Panc1 (cell line): ENCODE data around the gene KIF25. TPM values are rescaled to one million over a fixed set of nuclear protein-coding genes. Genes with fewer than 3 reads are reported as not detected.

Source experiments
- ATAC-seq: fragments of 200-7000 bp; cut with Tn5 transposase; 2 replicates; pipeline ENCODE4 v1.9.1; 2020; ENCODE audit warnings: mild to moderate bottlenecking, moderate library complexity
- BruUV-seq: library from RNA; stranded (reverse); fragments of 400-500 nt; replicated peaks from 2 replicates; lab custom pipeline; 2021; lab: Mats Ljungman, UMichigan
- CTCF ChIA-PET: fragments of 300-600 bp; sonication (Branson Sonifier 250); formaldehyde crosslinking; loops from one replicate; lab custom pipeline; 2022; ENCODE audit warnings: antibody characterized with exemption; lab: Charles Lee
- POLR2A ChIA-PET: fragments of 300-600 bp; sonication (Branson Sonifier 250); formaldehyde crosslinking; loops from one replicate; lab custom pipeline; 2022; ENCODE audit warnings: antibody characterized with exemption; lab: Charles Lee
- DNase-seq: peaks from one replicate; pipeline ENCODE4 v3.0.0-alpha.2; 2010; ENCODE audit warnings: low read depth, low spot score
- H3K27ac ChIP-seq: 2 replicates; pipeline ENCODE4 v1.5.1; 2011; ENCODE audit warnings: mild to moderate bottlenecking, low read length, inconsistent platforms
- H3K27me3 ChIP-seq: fragments of 200-500 bp; sonication (Bioruptor generic); 2 replicates; pipeline ENCODE4 v1.6.0; 2014; ENCODE audit warnings: low read length, inconsistent platforms; ENCODE audit not compliant: control insufficient read depth, insufficient read depth
- H3K36me3 ChIP-seq: fragments of 200-500 bp; sonication (Bioruptor generic); 2 replicates; pipeline ENCODE4 v1.5.1; 2014; ENCODE audit warnings: inconsistent platforms, mild to moderate bottlenecking, low read length, moderate library complexity; ENCODE audit not compliant: control insufficient read depth, insufficient read depth
- H3K4me1 ChIP-seq: 2 replicates; pipeline ENCODE4 v1.5.1; 2011; ENCODE audit warnings: inconsistent platforms, mild to moderate bottlenecking, low read length, moderate library complexity; ENCODE audit not compliant: control insufficient read depth, insufficient read depth
- H3K4me3 ChIP-seq, 2 experiments: 2 replicates each; pipeline ENCODE4 v1.5.1; 2011 to 2012; ENCODE audit warnings: low read depth in 2 of 2, low read length in 2 of 2, mild to moderate bottlenecking in 2 of 2, inconsistent platforms in 1 of 2, moderate library complexity in 1 of 2
- H3K9me3 ChIP-seq: fragments of 200-500 bp; sonication (Bioruptor generic); 2 replicates; pipeline ENCODE4 v1.5.1; 2014; ENCODE audit warnings: low read depth, mild to moderate bottlenecking, inconsistent platforms, low read length, moderate library complexity; ENCODE audit not compliant: control insufficient read depth, insufficient read depth
- POLR2AphosphoS5 ChIP-seq: IDR thresholded peaks from 2 replicates; pipeline ENCODE4 v1.6.1; 2012; ENCODE audit warnings: mild to moderate bottlenecking, low read depth, low read length, moderate library complexity
- SIN3A ChIP-seq: IDR thresholded peaks from 2 replicates; pipeline ENCODE4 v1.6.1; 2012; ENCODE audit warnings: low read depth, mild to moderate bottlenecking, low read length, moderate library complexity, borderline replicate concordance; ENCODE audit not compliant: insufficient read depth
- TCF7L2 ChIP-seq: IDR thresholded peaks from 2 replicates; pipeline ENCODE4 v1.6.1; 2011; ENCODE audit warnings: mild to moderate bottlenecking, low read depth, low read length, inconsistent platforms
- in situ Hi-C: cut with HindIII; loops from 2 replicates; pipeline ENCODE4 v1.10.0; 2016; ENCODE audit warnings: low sequenced_read_pairs, low pct_unique_long_range_greater_than_20kb
- intact Hi-C: fragments of 100-400 bp; cut with micrococcal nuclease; formaldehyde crosslinking; loops from one replicate; pipeline ENCODE4 v1.10.0; 2022; ENCODE audit not compliant: unreplicated experiment
- total RNA-seq: library from RNA; stranded (reverse); gene quantifications from one replicate; pipeline ENCODE4 v1.2.1, GENCODE V29; 2021; ENCODE audit not compliant: unreplicated experiment
- TF ChIP-seq, protein P1 (sequence below): fragments of 450-650 bp; IDR thresholded peaks from 2 replicates; pipeline ENCODE4 v1.5.1; 2017; ENCODE audit warnings: mild to moderate bottlenecking
- TF ChIP-seq, protein P2 (sequence below), 2 experiments: IDR thresholded peaks; 2 replicates each; pipeline ENCODE4 v1.6.1; 2011 to 2012; ENCODE audit warnings: low read depth in 2 of 2, control low read depth in 1 of 2, low read length in 1 of 2, mild to moderate bottlenecking in 1 of 2, moderate library complexity in 1 of 2; ENCODE audit not compliant: insufficient read depth in 1 of 2

Gene KIF25
- total RNA-seq, 1 experiment from 2014 or later = 0.44 TPM

DNA sequence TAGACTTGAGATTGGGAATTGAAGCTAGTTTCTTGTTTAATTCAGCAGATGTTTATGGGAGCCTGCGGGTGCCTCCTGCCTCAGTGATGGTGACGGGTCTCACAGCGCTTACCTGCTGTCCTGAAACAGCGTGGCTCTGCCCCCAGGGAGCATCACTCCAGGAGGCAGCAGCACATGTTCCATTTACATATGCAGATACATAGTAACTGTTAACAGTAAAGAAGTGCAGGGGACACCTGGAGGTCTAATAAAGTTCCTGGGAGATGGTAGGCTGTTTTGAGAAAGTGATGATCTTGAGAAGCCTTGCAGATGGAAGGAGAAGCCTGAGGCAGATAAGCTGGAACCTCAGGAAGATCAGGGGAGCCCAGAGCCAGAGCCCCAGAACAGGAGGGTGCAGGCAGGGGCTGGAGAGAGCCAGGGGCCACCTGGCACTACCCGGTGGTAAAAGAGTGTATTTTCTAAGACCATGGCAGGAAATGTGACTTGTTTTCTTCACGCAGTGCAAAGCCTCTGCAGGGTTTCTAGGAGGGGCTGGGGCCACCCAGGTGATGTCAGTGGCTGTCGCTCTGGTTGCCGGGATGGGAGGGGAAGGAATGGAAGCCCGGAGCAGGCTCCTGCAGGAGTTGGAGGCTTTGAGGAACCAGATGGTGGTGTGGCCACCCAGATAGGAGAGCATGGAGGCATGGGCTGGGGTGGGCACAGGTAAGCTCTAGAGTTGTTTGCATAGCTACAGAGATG is 24.2 kb upstream of the KIF25 start:
- in situ Hi-C loops = no loop called here
- BruUV-seq = no TSS peak

DNA sequence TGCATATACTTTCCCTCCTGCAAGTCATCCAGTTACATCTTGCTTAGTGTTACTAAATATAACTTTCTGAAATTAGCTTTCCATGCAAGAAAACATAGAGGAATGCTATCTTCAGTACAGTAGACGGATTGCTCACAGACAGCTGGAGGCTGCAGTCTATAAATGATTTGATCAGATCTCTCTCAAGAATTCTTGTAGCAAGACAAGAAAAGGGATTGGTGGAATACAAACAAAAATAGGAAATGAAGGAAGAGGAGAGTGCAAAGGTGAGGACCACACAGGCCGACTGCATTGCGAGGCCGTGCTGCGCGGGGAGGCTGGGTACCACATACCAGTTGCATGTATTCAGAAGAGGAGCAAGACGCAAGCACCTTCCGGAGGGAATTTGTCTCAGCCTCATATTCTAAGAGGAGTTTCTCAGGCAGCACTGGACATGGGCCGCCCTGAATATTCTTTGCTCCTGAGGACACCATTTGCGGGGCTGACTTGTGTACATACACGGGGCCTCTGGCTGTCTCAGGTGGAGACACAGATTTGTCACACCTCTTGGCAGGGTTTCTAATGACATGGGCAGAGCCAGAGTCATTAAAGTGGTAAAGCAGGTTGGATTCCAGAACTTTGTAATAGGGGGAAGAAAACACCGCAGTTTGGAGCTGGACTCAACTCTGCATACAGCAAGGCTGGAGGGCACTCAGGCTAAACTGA is 22.7 kb upstream of the KIF25 start:
- CTCF ChIA-PET = no interaction called here
- no TSS peak for BruUV-seq
- Histone ChIP-seq H3K4me3 (no peak overlapping the region), H3K36me3 (peaks cover 10% of the 10 kb centered on the region), H3K27ac (no peak overlapping the region), H3K9me3 (no peaks in the 10 kb centered on the region), H3K4me1 (no peaks in the 10 kb centered on the region), H3K27me3 (no peaks in the 10 kb centered on the region)
- in situ Hi-C loops (no loop called here), intact Hi-C loops (no loop called here)
- ATAC-seq (peak; percentile 38; the same call in 1 of the 2 replicates), DNase-seq (no peak)
- POLR2A ChIA-PET = no interaction called here
- TF ChIP-seq SIN3A = no peak

More for the DNA sequence above, 24.2 kb upstream of the KIF25 start:
- ATAC-seq (no peak), DNase-seq (no peak)
- Histone ChIP-seq H3K4me3 (no peak overlapping the region), H3K27me3 (no peaks in the 10 kb centered on the region), H3K36me3 (peaks cover 16% of the 10 kb centered on the region), H3K27ac (no peak overlapping the region), H3K4me1 (no peaks in the 10 kb centered on the region), H3K9me3 (no peaks in the 10 kb centered on the region)
- ChIA-PET CTCF (interaction anchor here (0.6 kb wide), 1 partner anchor 60 kb away, joined by 3 read pairs; no protein-coding TSS in a partner anchor), POLR2A (no interaction called here)
- intact Hi-C loops = no loop called here
- TF ChIP-seq TCF7L2 (no peak), SIN3A (no peak), POLR2AphosphoS5 (no peak)
- TF ChIP-seq, protein P1, sequence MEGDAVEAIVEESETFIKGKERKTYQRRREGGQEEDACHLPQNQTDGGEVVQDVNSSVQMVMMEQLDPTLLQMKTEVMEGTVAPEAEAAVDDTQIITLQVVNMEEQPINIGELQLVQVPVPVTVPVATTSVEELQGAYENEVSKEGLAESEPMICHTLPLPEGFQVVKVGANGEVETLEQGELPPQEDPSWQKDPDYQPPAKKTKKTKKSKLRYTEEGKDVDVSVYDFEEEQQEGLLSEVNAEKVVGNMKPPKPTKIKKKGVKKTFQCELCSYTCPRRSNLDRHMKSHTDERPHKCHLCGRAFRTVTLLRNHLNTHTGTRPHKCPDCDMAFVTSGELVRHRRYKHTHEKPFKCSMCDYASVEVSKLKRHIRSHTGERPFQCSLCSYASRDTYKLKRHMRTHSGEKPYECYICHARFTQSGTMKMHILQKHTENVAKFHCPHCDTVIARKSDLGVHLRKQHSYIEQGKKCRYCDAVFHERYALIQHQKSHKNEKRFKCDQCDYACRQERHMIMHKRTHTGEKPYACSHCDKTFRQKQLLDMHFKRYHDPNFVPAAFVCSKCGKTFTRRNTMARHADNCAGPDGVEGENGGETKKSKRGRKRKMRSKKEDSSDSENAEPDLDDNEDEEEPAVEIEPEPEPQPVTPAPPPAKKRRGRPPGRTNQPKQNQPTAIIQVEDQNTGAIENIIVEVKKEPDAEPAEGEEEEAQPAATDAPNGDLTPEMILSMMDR = no peak
- TF ChIP-seq, protein P2, sequence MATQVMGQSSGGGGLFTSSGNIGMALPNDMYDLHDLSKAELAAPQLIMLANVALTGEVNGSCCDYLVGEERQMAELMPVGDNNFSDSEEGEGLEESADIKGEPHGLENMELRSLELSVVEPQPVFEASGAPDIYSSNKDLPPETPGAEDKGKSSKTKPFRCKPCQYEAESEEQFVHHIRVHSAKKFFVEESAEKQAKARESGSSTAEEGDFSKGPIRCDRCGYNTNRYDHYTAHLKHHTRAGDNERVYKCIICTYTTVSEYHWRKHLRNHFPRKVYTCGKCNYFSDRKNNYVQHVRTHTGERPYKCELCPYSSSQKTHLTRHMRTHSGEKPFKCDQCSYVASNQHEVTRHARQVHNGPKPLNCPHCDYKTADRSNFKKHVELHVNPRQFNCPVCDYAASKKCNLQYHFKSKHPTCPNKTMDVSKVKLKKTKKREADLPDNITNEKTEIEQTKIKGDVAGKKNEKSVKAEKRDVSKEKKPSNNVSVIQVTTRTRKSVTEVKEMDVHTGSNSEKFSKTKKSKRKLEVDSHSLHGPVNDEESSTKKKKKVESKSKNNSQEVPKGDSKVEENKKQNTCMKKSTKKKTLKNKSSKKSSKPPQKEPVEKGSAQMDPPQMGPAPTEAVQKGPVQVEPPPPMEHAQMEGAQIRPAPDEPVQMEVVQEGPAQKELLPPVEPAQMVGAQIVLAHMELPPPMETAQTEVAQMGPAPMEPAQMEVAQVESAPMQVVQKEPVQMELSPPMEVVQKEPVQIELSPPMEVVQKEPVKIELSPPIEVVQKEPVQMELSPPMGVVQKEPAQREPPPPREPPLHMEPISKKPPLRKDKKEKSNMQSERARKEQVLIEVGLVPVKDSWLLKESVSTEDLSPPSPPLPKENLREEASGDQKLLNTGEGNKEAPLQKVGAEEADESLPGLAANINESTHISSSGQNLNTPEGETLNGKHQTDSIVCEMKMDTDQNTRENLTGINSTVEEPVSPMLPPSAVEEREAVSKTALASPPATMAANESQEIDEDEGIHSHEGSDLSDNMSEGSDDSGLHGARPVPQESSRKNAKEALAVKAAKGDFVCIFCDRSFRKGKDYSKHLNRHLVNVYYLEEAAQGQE (IDR thresholded peaks at IDR 0.05; ENCODE audit: insufficient read depth in 1 of 2, low read depth in 2 of 2, low read length in 1 of 2) = no peak
